WTC11 (cell line): ENCODE measurements around the gene MACROD2. TPM values are rescaled to one million over a fixed set of nuclear protein-coding genes. Genes with fewer than 3 reads are reported as not detected.
A peak's percentile ranks its signal among the peaks of the same experiment; 100 is the strongest.

ENCODE experiments used
- ATAC-seq: fragments of 200-7000 bp; cut with Tn5 transposase; 2 replicates; pipeline ENCODE4 v1.10.0; 2021; ENCODE audit warnings: mild to moderate bottlenecking, moderate library complexity
- CTCF ChIA-PET: fragments of 300-600 bp; sonication (Branson Sonifier 250); formaldehyde crosslinking; loops from one replicate; lab custom pipeline; 2021; ENCODE audit warnings: antibody characterized with exemption; lab: Charles Lee
- POLR2A ChIA-PET: fragments of 350-600 bp; sonication (Branson Sonifier 250); formaldehyde crosslinking; loops from one replicate; lab custom pipeline; 2021; ENCODE audit warnings: antibody characterized with exemption; lab: Charles Lee
- DNase-seq: peaks from one replicate; pipeline ENCODE4 v3.0.0; 2021; ENCODE audit warnings: low spot score
- H3K27ac Mint-ChIP-seq: 2 replicates; pipeline ENCODE4 v1.8.0; 2021; ENCODE audit warnings: mixed read lengths
- H3K27me3 Mint-ChIP-seq: 2 replicates; pipeline ENCODE4 v1.8.0; 2021; ENCODE audit warnings: low read depth, mild to moderate bottlenecking, moderate library complexity, mixed read lengths
- H3K36me3 Mint-ChIP-seq: 2 replicates; pipeline ENCODE4 v1.8.0; 2021; ENCODE audit warnings: mixed read lengths
- H3K4me1 Mint-ChIP-seq: 2 replicates; pipeline ENCODE4 v1.8.0; 2022; ENCODE audit warnings: mixed read lengths
- H3K4me3 Mint-ChIP-seq: 2 replicates; pipeline ENCODE4 v1.8.0; 2021; ENCODE audit warnings: mild to moderate bottlenecking, moderate library complexity, mixed read lengths
- H3K9me3 Mint-ChIP-seq: 2 replicates; pipeline ENCODE4 v1.8.0; 2021; ENCODE audit warnings: mixed read lengths
- AR ChIP-seq: fragments of 250-450 bp; sonication (Bioruptor Pico); IDR thresholded peaks from 2 replicates; pipeline ENCODE4 v1.9.0; 2021; ENCODE audit warnings: mild to moderate bottlenecking
- ATF1 ChIP-seq: sonication (generic); formaldehyde crosslinking; IDR thresholded peaks from 2 replicates; pipeline ENCODE4 v1.8.1; 2023; ENCODE audit warnings: mild to moderate bottlenecking, moderate library complexity, missing genetic modification reagents
- CBFB ChIP-seq: sonication (generic); formaldehyde crosslinking; IDR thresholded peaks from 2 replicates; pipeline ENCODE4 v1.8.1; 2022; ENCODE audit warnings: mild to moderate bottlenecking, low read depth, missing genetic modification reagents
- E2F1 ChIP-seq: sonication (generic); formaldehyde crosslinking; IDR thresholded peaks from 2 replicates; pipeline ENCODE4 v1.8.0; 2022; ENCODE audit warnings: mild to moderate bottlenecking, missing genetic modification reagents
- FOXP4 ChIP-seq: sonication (generic); formaldehyde crosslinking; IDR thresholded peaks from 2 replicates; pipeline ENCODE4 v1.8.0; 2022; ENCODE audit warnings: mild to moderate bottlenecking, missing genetic modification reagents
- JAZF1 ChIP-seq: fragments of 250-450 bp; sonication (Bioruptor Pico); IDR thresholded peaks from 2 replicates; pipeline ENCODE4 v1.9.0; 2021; ENCODE audit warnings: moderate library complexity, mild to moderate bottlenecking, inconsistent platforms
- KAT7 ChIP-seq: sonication (generic); formaldehyde crosslinking; IDR thresholded peaks from 2 replicates; pipeline ENCODE4 v1.8.1; 2023; ENCODE audit warnings: missing genetic modification reagents, mild to moderate bottlenecking, borderline replicate concordance
- MXD4 ChIP-seq: fragments of 250-450 bp; sonication (Bioruptor Pico); IDR thresholded peaks from 2 replicates; pipeline ENCODE4 v1.8.0; 2021; ENCODE audit warnings: mild to moderate bottlenecking, moderate library complexity, borderline replicate concordance
- NR1H2 ChIP-seq: sonication (generic); formaldehyde crosslinking; IDR thresholded peaks from 2 replicates; pipeline ENCODE4 v1.9.0; 2021; ENCODE audit warnings: mild to moderate bottlenecking, moderate library complexity, missing genetic modification reagents
- USF2 ChIP-seq: sonication (generic); formaldehyde crosslinking; IDR thresholded peaks from 2 replicates; pipeline ENCODE4 v1.8.1; 2023; ENCODE audit warnings: mild to moderate bottlenecking, missing genetic modification reagents, moderate library complexity
- ZNF263 ChIP-seq: sonication (generic); formaldehyde crosslinking; IDR thresholded peaks from 2 replicates; pipeline ENCODE4 v1.8.1; 2022; ENCODE audit warnings: low read depth, mild to moderate bottlenecking, moderate library complexity, missing genetic modification reagents
- ZNF423 ChIP-seq: fragments of 250-450 bp; sonication (Bioruptor Pico); IDR thresholded peaks from 2 replicates; pipeline ENCODE4 v2.1.2; 2022; ENCODE audit warnings: mild to moderate bottlenecking, moderate library complexity
- total RNA-seq: library from RNA; stranded (reverse); gene quantifications from 3 replicates; pipeline ENCODE4 v1.2.3, GENCODE V29; 2021
- TF ChIP-seq, protein P1 (sequence below): sonication (generic); formaldehyde crosslinking; conservative IDR thresholded peaks from 2 replicates; pipeline ENCODE4 v1.8.1; 2023; ENCODE audit warnings: mild to moderate bottlenecking, low read depth, missing genetic modification reagents, moderate library complexity
- TF ChIP-seq, protein P2 (sequence below): sonication (generic); formaldehyde crosslinking; IDR thresholded peaks from 2 replicates; pipeline ENCODE4 v1.8.1; 2022; ENCODE audit warnings: mild to moderate bottlenecking, missing genetic modification reagents, moderate library complexity, borderline replicate concordance
- TF ChIP-seq, protein P3 (sequence below): fragments of 250-450 bp; sonication (Bioruptor Pico); conservative IDR thresholded peaks from 2 replicates; pipeline ENCODE4 v1.9.0; 2021; ENCODE audit warnings: mild to moderate bottlenecking
- TF ChIP-seq, protein P4 (sequence below): sonication (generic); formaldehyde crosslinking; IDR thresholded peaks from 2 replicates; pipeline ENCODE4 v1.8.1; 2022; ENCODE audit warnings: low read depth, mild to moderate bottlenecking, moderate library complexity, missing genetic modification reagents, borderline replicate concordance
- TF ChIP-seq, protein P5 (sequence below): sonication (generic); formaldehyde crosslinking; IDR thresholded peaks from 2 replicates; pipeline ENCODE4 v1.8.0; 2022; ENCODE audit warnings: mild to moderate bottlenecking, missing genetic modification reagents

The MACROD2 gene
- total RNA-seq, 1 experiment from 2014 or later, result 4.1 TPM

- no peaks in the 10 kb centered on the region for H3K27me3 Mint-ChIP-seq
- peaks cover 6% of the 10 kb centered on the region; the same call in 1 of the 2 replicates for H3K4me1 Mint-ChIP-seq
- ATAC-seq, result peak; percentile 53; the same call in 1 of the 2 replicates
- no peaks in the 10 kb centered on the region; the same call in 1 of the 2 replicates for H3K9me3 Mint-ChIP-seq
- ChIA-PET CTCF (no interaction called here), POLR2A (no interaction called here)
- no peaks in the 10 kb centered on the region for H3K36me3 Mint-ChIP-seq
- DNase-seq, result no peak
- no peak overlapping the region for H3K27ac Mint-ChIP-seq
- no peak for TF ChIP-seq NR1H2
- TF ChIP-seq USF2, result no peak
- TF ChIP-seq, protein P1, sequence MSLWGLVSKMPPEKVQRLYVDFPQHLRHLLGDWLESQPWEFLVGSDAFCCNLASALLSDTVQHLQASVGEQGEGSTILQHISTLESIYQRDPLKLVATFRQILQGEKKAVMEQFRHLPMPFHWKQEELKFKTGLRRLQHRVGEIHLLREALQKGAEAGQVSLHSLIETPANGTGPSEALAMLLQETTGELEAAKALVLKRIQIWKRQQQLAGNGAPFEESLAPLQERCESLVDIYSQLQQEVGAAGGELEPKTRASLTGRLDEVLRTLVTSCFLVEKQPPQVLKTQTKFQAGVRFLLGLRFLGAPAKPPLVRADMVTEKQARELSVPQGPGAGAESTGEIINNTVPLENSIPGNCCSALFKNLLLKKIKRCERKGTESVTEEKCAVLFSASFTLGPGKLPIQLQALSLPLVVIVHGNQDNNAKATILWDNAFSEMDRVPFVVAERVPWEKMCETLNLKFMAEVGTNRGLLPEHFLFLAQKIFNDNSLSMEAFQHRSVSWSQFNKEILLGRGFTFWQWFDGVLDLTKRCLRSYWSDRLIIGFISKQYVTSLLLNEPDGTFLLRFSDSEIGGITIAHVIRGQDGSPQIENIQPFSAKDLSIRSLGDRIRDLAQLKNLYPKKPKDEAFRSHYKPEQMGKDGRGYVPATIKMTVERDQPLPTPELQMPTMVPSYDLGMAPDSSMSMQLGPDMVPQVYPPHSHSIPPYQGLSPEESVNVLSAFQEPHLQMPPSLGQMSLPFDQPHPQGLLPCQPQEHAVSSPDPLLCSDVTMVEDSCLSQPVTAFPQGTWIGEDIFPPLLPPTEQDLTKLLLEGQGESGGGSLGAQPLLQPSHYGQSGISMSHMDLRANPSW, result no peak
- TF ChIP-seq, protein P2, sequence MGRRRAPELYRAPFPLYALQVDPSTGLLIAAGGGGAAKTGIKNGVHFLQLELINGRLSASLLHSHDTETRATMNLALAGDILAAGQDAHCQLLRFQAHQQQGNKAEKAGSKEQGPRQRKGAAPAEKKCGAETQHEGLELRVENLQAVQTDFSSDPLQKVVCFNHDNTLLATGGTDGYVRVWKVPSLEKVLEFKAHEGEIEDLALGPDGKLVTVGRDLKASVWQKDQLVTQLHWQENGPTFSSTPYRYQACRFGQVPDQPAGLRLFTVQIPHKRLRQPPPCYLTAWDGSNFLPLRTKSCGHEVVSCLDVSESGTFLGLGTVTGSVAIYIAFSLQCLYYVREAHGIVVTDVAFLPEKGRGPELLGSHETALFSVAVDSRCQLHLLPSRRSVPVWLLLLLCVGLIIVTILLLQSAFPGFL (CRISPR knock-in tag), result no peak
- TF ChIP-seq KAT7, result no peak
- no peak for TF ChIP-seq CBFB (CRISPR knock-in tag)
- TF ChIP-seq, protein P3, sequence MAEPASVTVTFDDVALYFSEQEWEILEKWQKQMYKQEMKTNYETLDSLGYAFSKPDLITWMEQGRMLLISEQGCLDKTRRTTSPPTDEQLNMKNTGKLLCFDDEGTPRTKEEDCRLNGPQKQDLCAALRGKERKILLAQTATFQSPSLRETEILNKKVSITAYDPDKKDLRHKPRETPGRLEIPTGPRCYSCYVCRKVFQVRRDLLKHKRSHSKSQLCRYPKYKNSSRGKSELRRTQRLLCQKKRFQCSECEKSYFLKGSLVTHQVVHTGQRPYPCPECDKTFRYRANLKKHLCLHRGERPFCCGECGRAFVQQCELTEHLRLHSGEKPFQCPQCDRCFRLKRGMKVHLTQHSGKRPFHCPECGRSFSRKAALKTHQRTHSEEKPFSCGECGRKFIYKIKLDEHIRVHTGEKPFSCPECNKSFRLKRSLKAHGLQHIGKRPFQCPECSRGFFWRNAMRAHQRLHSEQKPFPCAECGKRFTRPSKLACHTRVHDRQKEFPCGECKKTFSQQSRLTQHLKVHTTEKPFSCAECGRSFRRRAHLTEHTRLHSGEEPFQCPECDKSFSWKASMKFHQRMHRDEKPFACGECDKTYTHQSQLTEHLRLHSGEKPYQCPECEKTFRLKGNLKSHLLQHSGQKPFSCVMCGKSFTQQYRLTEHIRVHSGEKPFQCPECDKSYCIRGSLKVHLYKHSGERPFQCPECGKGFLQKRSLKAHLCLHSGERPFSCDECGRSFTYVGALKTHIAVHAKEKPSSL (CRISPR knock-in tag), result no peak
- no peak for TF ChIP-seq FOXP4 (CRISPR knock-in tag)
- H3K4me3 Mint-ChIP-seq, result no peak overlapping the region
Observed at GRCh38 chr20:15834857-15835256, 1839.5 kb downstream of the MACROD2 start.

DNA sequence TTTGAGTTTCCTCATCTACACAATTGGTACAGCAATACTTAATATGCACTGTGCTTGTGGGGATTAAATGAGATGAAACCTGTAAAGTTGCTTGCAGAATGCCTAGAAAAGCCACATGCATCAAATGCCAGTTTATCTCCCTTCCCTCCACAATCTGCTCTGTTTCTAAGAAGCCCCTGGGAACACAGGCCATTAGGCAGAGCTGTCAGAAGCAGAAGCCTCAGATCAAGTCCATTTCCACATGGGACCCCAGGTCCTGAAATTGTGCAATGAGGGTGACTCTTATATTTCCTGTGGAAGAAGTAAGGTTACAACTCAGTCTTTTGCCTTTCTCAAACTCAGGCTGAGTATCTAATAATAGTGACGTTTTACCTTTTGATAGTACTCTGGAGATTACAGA is 1840.5 kb downstream of the MACROD2 start:
- no peaks in the 10 kb centered on the region for H3K36me3 Mint-ChIP-seq
- ChIA-PET CTCF (no interaction called here), POLR2A (no interaction called here)
- DNase-seq (no peak), ATAC-seq (no peak)
- H3K4me1 Mint-ChIP-seq, result peaks cover 4% of the 10 kb centered on the region; the same call in 1 of the 2 replicates
- no peak overlapping the region for H3K27ac Mint-ChIP-seq
- H3K9me3 Mint-ChIP-seq, result no peaks in the 10 kb centered on the region
- H3K4me3 Mint-ChIP-seq, result no peak overlapping the region
- no peaks in the 10 kb centered on the region for H3K27me3 Mint-ChIP-seq
- no peak for TF ChIP-seq E2F1 (CRISPR knock-in tag)
- no peak for TF ChIP-seq ZNF423
- TF ChIP-seq, protein P4, sequence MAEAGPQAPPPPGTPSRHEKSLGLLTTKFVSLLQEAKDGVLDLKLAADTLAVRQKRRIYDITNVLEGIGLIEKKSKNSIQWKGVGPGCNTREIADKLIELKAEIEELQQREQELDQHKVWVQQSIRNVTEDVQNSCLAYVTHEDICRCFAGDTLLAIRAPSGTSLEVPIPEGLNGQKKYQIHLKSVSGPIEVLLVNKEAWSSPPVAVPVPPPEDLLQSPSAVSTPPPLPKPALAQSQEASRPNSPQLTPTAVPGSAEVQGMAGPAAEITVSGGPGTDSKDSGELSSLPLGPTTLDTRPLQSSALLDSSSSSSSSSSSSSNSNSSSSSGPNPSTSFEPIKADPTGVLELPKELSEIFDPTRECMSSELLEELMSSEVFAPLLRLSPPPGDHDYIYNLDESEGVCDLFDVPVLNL (CRISPR knock-in tag), result no peak
- TF ChIP-seq, protein P5, sequence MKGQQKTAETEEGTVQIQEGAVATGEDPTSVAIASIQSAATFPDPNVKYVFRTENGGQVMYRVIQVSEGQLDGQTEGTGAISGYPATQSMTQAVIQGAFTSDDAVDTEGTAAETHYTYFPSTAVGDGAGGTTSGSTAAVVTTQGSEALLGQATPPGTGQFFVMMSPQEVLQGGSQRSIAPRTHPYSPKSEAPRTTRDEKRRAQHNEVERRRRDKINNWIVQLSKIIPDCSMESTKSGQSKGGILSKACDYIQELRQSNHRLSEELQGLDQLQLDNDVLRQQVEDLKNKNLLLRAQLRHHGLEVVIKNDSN (CRISPR knock-in tag), result no peak
- no peak for TF ChIP-seq AR
- TF ChIP-seq ATF1 (CRISPR knock-in tag), result no peak
- no peak for TF ChIP-seq MXD4 (CRISPR knock-in tag)
- TF ChIP-seq ZNF263 (CRISPR knock-in tag), result no peak
- no peak for TF ChIP-seq JAZF1
